HepG2 (cell line): ENCODE data around the gene TAS2R13.

Experiments used
- CBX5 ChIP-seq: sonication (generic); formaldehyde crosslinking; IDR thresholded peaks from 2 replicates; pipeline ENCODE4 v1.4.0; 2020; ENCODE audit warnings: missing genetic modification reagents, borderline replicate concordance
- CEBPG ChIP-seq: IDR thresholded peaks from 2 replicates; pipeline ENCODE4 v1.6.1; 2016
- KLF16 ChIP-seq, 2 experiments: sonication (generic) in 1 of 2; formaldehyde crosslinking in 1 of 2; IDR thresholded peaks; 2 replicates each; pipeline versions ENCODE4 v1.6.1 to v1.8.0; 2016 to 2023; ENCODE audit warnings: missing genetic modification reagents in 2 of 2, missing compliant biosample characterization in 1 of 2
- MAFF ChIP-seq: IDR thresholded peaks from 2 replicates; pipeline ENCODE4 v1.6.1; 2011; ENCODE audit warnings: low read depth, low read length, improper control_type of control experiment
- STAG1 ChIP-seq: sonication (generic); formaldehyde crosslinking; IDR thresholded peaks from 2 replicates; pipeline ENCODE4 v1.4.0; 2020; ENCODE audit warnings: missing genetic modification reagents
- ZFX ChIP-seq: sonication (generic); formaldehyde crosslinking; IDR thresholded peaks from 2 replicates; pipeline ENCODE4 v1.4.0; 2020; ENCODE audit warnings: mild to moderate bottlenecking, low read depth, missing genetic modification reagents, moderate library complexity
- ZNF839 ChIP-seq: sonication (generic); formaldehyde crosslinking; IDR thresholded peaks from 2 replicates; pipeline ENCODE4 v1.4.0; 2020; ENCODE audit warnings: missing genetic modification reagents, mild to moderate bottlenecking, borderline replicate concordance
- TF ChIP-seq, protein P1 (sequence below): sonication (generic); formaldehyde crosslinking; IDR thresholded peaks from 2 replicates; pipeline ENCODE4 v1.5.1; 2020; ENCODE audit warnings: mild to moderate bottlenecking, missing genetic modification reagents, moderate library complexity
- TF ChIP-seq, protein P2 (sequence below): sonication (generic); formaldehyde crosslinking; IDR thresholded peaks from 2 replicates; pipeline ENCODE4 v1.5.0; 2020; ENCODE audit warnings: mild to moderate bottlenecking, missing genetic modification reagents, moderate library complexity

- TF ChIP-seq ZNF839 (CRISPR knock-in tag): no peak
- TF ChIP-seq STAG1 (CRISPR knock-in tag): no peak
- TF ChIP-seq CBX5 (CRISPR knock-in tag): no peak
- no peak for TF ChIP-seq CEBPG (CRISPR knock-in tag)
- TF ChIP-seq, protein P1, sequence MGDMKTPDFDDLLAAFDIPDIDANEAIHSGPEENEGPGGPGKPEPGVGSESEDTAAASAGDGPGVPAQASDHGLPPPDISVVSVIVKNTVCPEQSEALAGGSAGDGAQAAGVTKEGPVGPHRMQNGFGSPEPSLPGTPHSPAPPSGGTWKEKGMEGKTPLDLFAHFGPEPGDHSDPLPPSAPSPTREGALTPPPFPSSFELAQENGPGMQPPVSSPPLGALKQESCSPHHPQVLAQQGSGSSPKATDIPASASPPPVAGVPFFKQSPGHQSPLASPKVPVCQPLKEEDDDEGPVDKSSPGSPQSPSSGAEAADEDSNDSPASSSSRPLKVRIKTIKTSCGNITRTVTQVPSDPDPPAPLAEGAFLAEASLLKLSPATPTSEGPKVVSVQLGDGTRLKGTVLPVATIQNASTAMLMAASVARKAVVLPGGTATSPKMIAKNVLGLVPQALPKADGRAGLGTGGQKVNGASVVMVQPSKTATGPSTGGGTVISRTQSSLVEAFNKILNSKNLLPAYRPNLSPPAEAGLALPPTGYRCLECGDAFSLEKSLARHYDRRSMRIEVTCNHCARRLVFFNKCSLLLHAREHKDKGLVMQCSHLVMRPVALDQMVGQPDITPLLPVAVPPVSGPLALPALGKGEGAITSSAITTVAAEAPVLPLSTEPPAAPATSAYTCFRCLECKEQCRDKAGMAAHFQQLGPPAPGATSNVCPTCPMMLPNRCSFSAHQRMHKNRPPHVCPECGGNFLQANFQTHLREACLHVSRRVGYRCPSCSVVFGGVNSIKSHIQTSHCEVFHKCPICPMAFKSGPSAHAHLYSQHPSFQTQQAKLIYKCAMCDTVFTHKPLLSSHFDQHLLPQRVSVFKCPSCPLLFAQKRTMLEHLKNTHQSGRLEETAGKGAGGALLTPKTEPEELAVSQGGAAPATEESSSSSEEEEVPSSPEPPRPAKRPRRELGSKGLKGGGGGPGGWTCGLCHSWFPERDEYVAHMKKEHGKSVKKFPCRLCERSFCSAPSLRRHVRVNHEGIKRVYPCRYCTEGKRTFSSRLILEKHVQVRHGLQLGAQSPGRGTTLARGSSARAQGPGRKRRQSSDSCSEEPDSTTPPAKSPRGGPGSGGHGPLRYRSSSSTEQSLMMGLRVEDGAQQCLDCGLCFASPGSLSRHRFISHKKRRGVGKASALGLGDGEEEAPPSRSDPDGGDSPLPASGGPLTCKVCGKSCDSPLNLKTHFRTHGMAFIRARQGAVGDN (CRISPR knock-in tag): no peak
- no peak for TF ChIP-seq KLF16 (CRISPR knock-in tag; IDR thresholded peaks at IDR 0.05)
- TF ChIP-seq MAFF: peak; percentile 94
- TF ChIP-seq, protein P2, sequence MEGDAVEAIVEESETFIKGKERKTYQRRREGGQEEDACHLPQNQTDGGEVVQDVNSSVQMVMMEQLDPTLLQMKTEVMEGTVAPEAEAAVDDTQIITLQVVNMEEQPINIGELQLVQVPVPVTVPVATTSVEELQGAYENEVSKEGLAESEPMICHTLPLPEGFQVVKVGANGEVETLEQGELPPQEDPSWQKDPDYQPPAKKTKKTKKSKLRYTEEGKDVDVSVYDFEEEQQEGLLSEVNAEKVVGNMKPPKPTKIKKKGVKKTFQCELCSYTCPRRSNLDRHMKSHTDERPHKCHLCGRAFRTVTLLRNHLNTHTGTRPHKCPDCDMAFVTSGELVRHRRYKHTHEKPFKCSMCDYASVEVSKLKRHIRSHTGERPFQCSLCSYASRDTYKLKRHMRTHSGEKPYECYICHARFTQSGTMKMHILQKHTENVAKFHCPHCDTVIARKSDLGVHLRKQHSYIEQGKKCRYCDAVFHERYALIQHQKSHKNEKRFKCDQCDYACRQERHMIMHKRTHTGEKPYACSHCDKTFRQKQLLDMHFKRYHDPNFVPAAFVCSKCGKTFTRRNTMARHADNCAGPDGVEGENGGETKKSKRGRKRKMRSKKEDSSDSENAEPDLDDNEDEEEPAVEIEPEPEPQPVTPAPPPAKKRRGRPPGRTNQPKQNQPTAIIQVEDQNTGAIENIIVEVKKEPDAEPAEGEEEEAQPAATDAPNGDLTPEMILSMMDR: no peak
- TF ChIP-seq ZFX: no peak
These were observed 16.9 kb upstream of the TAS2R13 start for GRCh38 chr12:10926269-10926668.
